Naive thymus-derived CD4-positive, alpha-beta T cell (primary cell): ENCODE results near the gene POP7. TPM values are rescaled to one million over a fixed set of nuclear protein-coding genes. Genes with fewer than 3 reads are reported as not detected.
"Not testable (repeated sequence)": the region's sequence is repeated elsewhere in the genome, so short reads cannot be mapped to it uniquely, and the experiment has no call there.

ENCODE experiments used
- ATAC-seq: fragments of 150-1000 bp; cut with Tn5 transposase; 2 replicates; pipeline ENCODE4 v1.10.0; 2021; ENCODE audit warnings: mild to moderate bottlenecking, moderate library complexity
- CTCF ChIA-PET: fragments of 350-600 bp; sonication (Branson Sonifier 250); formaldehyde crosslinking; loops from one replicate; lab custom pipeline; 2021; ENCODE audit warnings: antibody characterized with exemption; lab: Charles Lee
- POLR2A ChIA-PET: fragments of 350-600 bp; sonication (Branson Sonifier 250); formaldehyde crosslinking; loops from one replicate; lab custom pipeline; 2021; ENCODE audit warnings: antibody characterized with exemption, inconsistent platforms; lab: Charles Lee
- DNase-seq, 9 donors: peaks; one replicate each; pipeline versions ENCODE4 v3.0.0 to v3.0.0-alpha.2; 2020 to 2022; ENCODE audit warnings: mixed read lengths in 1 of 9
- H3K27ac ChIP-seq: one replicate; pipeline ENCODE4 v1.7.0; 2013; ENCODE audit warnings: mild to moderate bottlenecking, low read depth, low read length, moderate library complexity
- H3K27me3 ChIP-seq, 2 donors: one replicate each; pipeline ENCODE4 v1.7.0; 2013; ENCODE audit warnings: low read length in 2 of 2, mild to moderate bottlenecking in 2 of 2, moderate library complexity in 2 of 2; ENCODE audit not compliant: control insufficient read depth in 2 of 2, insufficient read depth in 2 of 2
- H3K36me3 ChIP-seq, 3 experiments: 1 replicate in 2 of 3; 2 replicates in 1 of 3; pipeline ENCODE4 v1.7.0; 2013; ENCODE audit warnings: low read length in 3 of 3, mild to moderate bottlenecking in 3 of 3, moderate library complexity in 1 of 3; ENCODE audit not compliant: insufficient read depth in 3 of 3, control insufficient read depth in 2 of 3
- H3K4me1 ChIP-seq, 2 donors: one replicate each; pipeline ENCODE4 v1.7.0; 2013; ENCODE audit warnings: low read length in 2 of 2, mild to moderate bottlenecking in 2 of 2, moderate library complexity in 1 of 2; ENCODE audit not compliant: control insufficient read depth in 2 of 2, insufficient read depth in 2 of 2
- H3K4me3 ChIP-seq: 2 replicates; pipeline ENCODE4 v1.7.0; 2013; ENCODE audit warnings: mild to moderate bottlenecking, low read length
- H3K9me3 ChIP-seq, 3 experiments: 1 replicate in 2 of 3; 2 replicates in 1 of 3; pipeline ENCODE4 v1.7.0; 2013; ENCODE audit warnings: low read length in 3 of 3; ENCODE audit not compliant: control insufficient read depth in 2 of 3
- H3K27ac Mint-ChIP-seq, 9 donors: one replicate each; pipeline ENCODE4 v1.8.0; 2020 to 2022; ENCODE audit warnings: mixed read lengths in 9 of 9, mild to moderate bottlenecking in 8 of 9, moderate library complexity in 5 of 9, inconsistent platforms in 2 of 9
- H3K27me3 Mint-ChIP-seq, 5 donors: one replicate each; pipeline ENCODE4 v1.8.0; 2021 to 2022; ENCODE audit warnings: mixed read lengths in 5 of 5, mild to moderate bottlenecking in 1 of 5
- H3K36me3 Mint-ChIP-seq, 5 donors: one replicate each; pipeline ENCODE4 v1.8.0; 2020 to 2022; ENCODE audit warnings: mixed read lengths in 5 of 5, mild to moderate bottlenecking in 3 of 5, inconsistent platforms in 1 of 5
- H3K4me1 Mint-ChIP-seq, 7 donors: one replicate each; pipeline ENCODE4 v1.8.0; 2020 to 2022; ENCODE audit warnings: mixed read lengths in 7 of 7, mild to moderate bottlenecking in 3 of 7, inconsistent platforms in 1 of 7
- H3K4me3 Mint-ChIP-seq, 10 donors: one replicate each; pipeline ENCODE4 v1.8.0; 2020 to 2022; ENCODE audit warnings: mild to moderate bottlenecking in 10 of 10, mixed read lengths in 10 of 10, moderate library complexity in 6 of 10, inconsistent platforms in 2 of 10
- H3K9me3 Mint-ChIP-seq, 11 donors: one replicate each; pipeline ENCODE4 v1.8.0; 2020 to 2022; ENCODE audit warnings: mixed read lengths in 11 of 11, mild to moderate bottlenecking in 4 of 11, inconsistent platforms in 1 of 11, moderate library complexity in 1 of 11
- intact Hi-C, 2 donors: fragments of 100-400 bp; cut with micrococcal nuclease; formaldehyde crosslinking; loops; one replicate each; pipeline ENCODE4 v1.15.1; 2023
- polyA plus RNA-seq, 2 donors: library from polyadenylated mRNA; unstranded; fragments of 300-500 nt; fragmentation: Illumina TruSeq; gene quantifications; one replicate each; pipeline ENCODE4 v1.2.3, GENCODE V29; 2021
- total RNA-seq, 6 experiments: library from RNA in 5 of 6; stranded (reverse) in 5 of 6; gene quantifications; 1 replicate in 5 of 6; 2 replicates in 1 of 6; pipeline ENCODE4 v1.2.3 and lab custom pipeline; 2021 to 2026

The POP7 gene
- total and polyA plus RNA-seq, 7 experiments from 2014 or later = 8.9 to 56.4 (median 17.7) TPM

- Mint-ChIP-seq H3K4me1 (peaks cover 29 to 52% (median 40%) of the 10 kb centered on the region in 7 donors), H3K4me3 (peak overlapping the region; percentile 92 to 100 (median 94)), H3K27me3 (peaks cover 0 to 23% (median 0%) of the 10 kb centered on the region in 5 donors), H3K36me3 (peaks cover 0 to 9% (median 0%) of the 10 kb centered on the region in 5 donors), H3K27ac (peak overlapping the region; percentile 92 to 96 (median 95)), H3K9me3 (peaks cover 0 to 3% (median 0%) of the 10 kb centered on the region in 11 donors)
- DNase-seq (no peak), ATAC-seq (peak; percentile 49)
- ChIA-PET CTCF (interaction anchor here (1.0 to 4.7 kb wide), 11 partner anchors 7 to 134 kb away, joined by 3 to 33 read pairs (median 4); partner anchors contain the start of genes FBXO24 and POP7), POLR2A (interaction anchor here (1.0 to 4.7 kb wide), 12 partner anchors 12 to 229 kb away, joined by 3 to 37 read pairs (median 8); partner anchors contain the start of genes FBXO24, GNB2, LRCH4 and MOSPD3)
- Histone ChIP-seq H3K9me3 (no peaks in the 10 kb centered on the region), H3K4me3 (peak overlapping the region; percentile 67), H3K27me3 (no peaks in the 10 kb centered on the region), H3K27ac (peak overlapping the region; percentile 73), H3K4me1 (peaks cover 23 to 27% of the 10 kb centered on the region in 2 donors), H3K36me3 (peaks cover 0 to 12% (median 0%) of the 10 kb centered on the region in 3 experiments)
- intact Hi-C loops = loop anchor here (1.0 to 5.0 kb wide), 7 partner anchors 12 to 266 kb away; partner anchors contain the start of genes FBXO24 (in 1 of the 2), GNB2 (in 1 of the 2), LRCH4 (in 1 of the 2) and MEPCE (in 1 of the 2)
Observed at GRCh38 chr7:100693312-100694097, 12.4 kb upstream of the POP7 start.

- H3K4me1 Mint-ChIP-seq = peaks cover 22 to 44% (median 33%) of the 10 kb centered on the region in 7 donors
- no peaks in the 10 kb centered on the region for H3K27me3 ChIP-seq
- peak within 1 kb of the TSS; percentile 73 for H3K27ac ChIP-seq
- intact Hi-C loops = loop anchor here (1.0 to 5.0 kb wide), 7 partner anchors 11 to 267 kb away; partner anchors contain the start of genes FBXO24 (in 1 of the 2), GNB2 (in 1 of the 2), LRCH4 (in 1 of the 2) and MEPCE (in 1 of the 2)
- H3K4me1 ChIP-seq = peaks cover 23 to 27% of the 10 kb centered on the region in 2 donors
- H3K4me3 ChIP-seq = peak within 1 kb of the TSS; percentile 67
- peaks cover 0 to 8% (median 0%) of the 10 kb centered on the region in 5 donors for H3K36me3 Mint-ChIP-seq
- ChIA-PET CTCF (interaction anchor here (1.0 to 4.0 kb wide), 2 partner anchors 11 to 108 kb away, joined by 3 to 27 read pairs; partner anchors contain the start of genes FBXO24 and POP7), POLR2A (interaction anchor here (1.0 to 4.7 kb wide), 8 partner anchors 11 to 230 kb away, joined by 3 to 20 read pairs (median 10); partner anchors contain the start of genes FBXO24, LRCH4, MOSPD3 and POP7)
- peaks cover 0 to 5% (median 0%) of the 10 kb centered on the region in 3 experiments for H3K36me3 ChIP-seq
- peaks cover 0 to 27% (median 0%) of the 10 kb centered on the region in 5 donors for H3K27me3 Mint-ChIP-seq
- DNase-seq = peak; percentile 61 to 76 (median 65)
- H3K27ac Mint-ChIP-seq = peak within 1 kb of the TSS; percentile 92 to 96 (median 95)
- peak within 1 kb of the TSS; percentile 92 to 100 (median 94) for H3K4me3 Mint-ChIP-seq
- ATAC-seq = peak; percentile 83
- peaks cover 0 to 2% (median 0%) of the 10 kb centered on the region in 11 donors for H3K9me3 Mint-ChIP-seq
- H3K9me3 ChIP-seq = no peaks in the 10 kb centered on the region
Observed at GRCh38 chr7:100694098-100694745, 11.7 kb upstream of the POP7 start, which contains the start of gene GIGYF1. Gene GIGYF1 (minus strand): TSS chr7:100694250. CDS start chr7:100688238, 6,012 bp downstream.

- peak overlapping the region in 5 of 9 donors; percentile 81 to 91 (median 84) for H3K27ac Mint-ChIP-seq
- peaks cover 20 to 33% (median 27%) of the 10 kb centered on the region in 7 donors for H3K4me1 Mint-ChIP-seq
- Histone ChIP-seq H3K36me3 (no peaks in the 10 kb centered on the region), H3K27ac (no peak overlapping the region), H3K27me3 (no peaks in the 10 kb centered on the region), H3K4me3 (no peak overlapping the region), H3K9me3 (no peaks in the 10 kb centered on the region), H3K4me1 (peaks cover 18 to 23% of the 10 kb centered on the region in 2 donors)
- H3K36me3 Mint-ChIP-seq = peaks cover 0 to 8% (median 0%) of the 10 kb centered on the region in 5 donors
- CTCF ChIA-PET = interaction anchor here (0.9 to 2.3 kb wide), 3 partner anchors 9 to 91 kb away, joined by 4 to 18 read pairs (median 5); partner anchors contain the start of gene POP7
- H3K9me3 Mint-ChIP-seq = peaks cover 0 to 2% (median 0%) of the 10 kb centered on the region in 11 donors
- DNase-seq = no peak
- ATAC-seq = no peak
- H3K27me3 Mint-ChIP-seq = peaks cover 0 to 38% (median 1%) of the 10 kb centered on the region in 5 donors
- POLR2A ChIA-PET = interaction anchor here (0.9 to 1.2 kb wide), 3 partner anchors 10 to 21 kb away, joined by 3 to 7 read pairs (median 3); partner anchors contain the start of gene POP7
- peak overlapping the region in 8 of 10 donors; percentile 28 to 88 (median 49) for H3K4me3 Mint-ChIP-seq
- intact Hi-C loops = no loop called here
Observed at GRCh38 chr7:100696123-100696521, 9.8 kb upstream of the POP7 start.

GRCh38 chr7:100699018-100699417 is 6.9 kb upstream of the POP7 start:
- Histone ChIP-seq H3K9me3 (no peaks in the 10 kb centered on the region), H3K4me3 (no peak overlapping the region), H3K4me1 (no peaks in the 10 kb centered on the region), H3K36me3 (no peaks in the 10 kb centered on the region), H3K27me3 (no peaks in the 10 kb centered on the region), H3K27ac (no peak overlapping the region)
- Mint-ChIP-seq H3K4me3 (no peak overlapping the region), H3K36me3 (no peaks in the 10 kb centered on the region), H3K27ac (no peak overlapping the region), H3K9me3 (no peaks in the 10 kb centered on the region), H3K27me3 (peaks cover 0 to 48% (median 4%) of the 10 kb centered on the region in 5 donors), H3K4me1 (peaks cover 0 to 11% (median 5%) of the 10 kb centered on the region in 7 donors)
- DNase-seq (no peak), ATAC-seq (no peak)
- intact Hi-C loops = no loop called here
- ChIA-PET POLR2A (interaction anchor here (0.6 kb wide), 1 partner anchor 88 kb away, joined by 4 read pairs; no protein-coding TSS in a partner anchor), CTCF (interaction anchor here (0.6 kb wide), 1 partner anchor 665 kb away, joined by 3 read pairs; no protein-coding TSS in a partner anchor)

GRCh38 chr7:100701089-100701488 is 4.8 kb upstream of the POP7 start:
- H3K4me3 Mint-ChIP-seq, H3K27ac Mint-ChIP-seq, H3K36me3 ChIP-seq, intact Hi-C loops, ATAC-seq, DNase-seq, H3K9me3 ChIP-seq, H3K4me1 ChIP-seq, H3K27ac ChIP-seq, H3K27me3 ChIP-seq, H3K4me1 Mint-ChIP-seq, H3K36me3 Mint-ChIP-seq, H3K9me3 Mint-ChIP-seq, H3K4me3 ChIP-seq: not testable (repeated sequence)
- CTCF ChIA-PET = interaction anchor here (0.6 to 1.8 kb wide), 3 partner anchors 9 to 26 kb away, joined by 3 to 11 read pairs (median 4); no protein-coding TSS in a partner anchor
- H3K27me3 Mint-ChIP-seq = peaks cover 0 to 35% (median 4%) of the 10 kb centered on the region in 5 donors
- POLR2A ChIA-PET = interaction anchor here (0.6 to 1.0 kb wide), 3 partner anchors 115 to 226 kb away, joined by 3 to 4 read pairs (median 4); partner anchors contain the start of gene FBXO24
